ENCODE results near the gene CYP2R1.
A peak's percentile ranks its signal among the peaks of the same experiment; 100 is the strongest.
"Not testable (repeated sequence)": the region's sequence is repeated elsewhere in the genome, so short reads cannot be mapped to it uniquely, and the experiment has no call there.

CYP2R1 gene

DNA sequence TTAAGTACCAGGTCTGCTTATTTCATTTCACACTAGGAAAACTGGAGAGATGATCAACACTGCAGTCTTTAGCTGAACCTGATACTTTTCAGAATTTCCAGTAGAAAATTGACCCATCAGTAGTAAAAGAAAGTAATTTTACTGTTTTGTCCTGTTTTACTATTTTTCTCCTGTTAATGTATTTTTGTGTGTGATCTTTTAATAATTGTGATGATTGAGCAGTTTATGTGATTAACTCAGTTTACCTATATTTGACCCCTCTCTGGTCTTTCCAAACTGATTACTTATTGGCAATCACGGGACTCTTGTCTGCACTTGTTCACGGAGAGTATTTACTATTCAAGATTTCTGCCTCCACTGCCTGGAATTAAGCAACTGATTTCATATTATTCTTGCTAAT lies 546 bp upstream of the CYP2R1 start:
- peak overlapping the region; percentile 50 for H3K4me3 ChIP-seq (ENCODE audit: insufficient read depth, low read depth, low read length)

DNA sequence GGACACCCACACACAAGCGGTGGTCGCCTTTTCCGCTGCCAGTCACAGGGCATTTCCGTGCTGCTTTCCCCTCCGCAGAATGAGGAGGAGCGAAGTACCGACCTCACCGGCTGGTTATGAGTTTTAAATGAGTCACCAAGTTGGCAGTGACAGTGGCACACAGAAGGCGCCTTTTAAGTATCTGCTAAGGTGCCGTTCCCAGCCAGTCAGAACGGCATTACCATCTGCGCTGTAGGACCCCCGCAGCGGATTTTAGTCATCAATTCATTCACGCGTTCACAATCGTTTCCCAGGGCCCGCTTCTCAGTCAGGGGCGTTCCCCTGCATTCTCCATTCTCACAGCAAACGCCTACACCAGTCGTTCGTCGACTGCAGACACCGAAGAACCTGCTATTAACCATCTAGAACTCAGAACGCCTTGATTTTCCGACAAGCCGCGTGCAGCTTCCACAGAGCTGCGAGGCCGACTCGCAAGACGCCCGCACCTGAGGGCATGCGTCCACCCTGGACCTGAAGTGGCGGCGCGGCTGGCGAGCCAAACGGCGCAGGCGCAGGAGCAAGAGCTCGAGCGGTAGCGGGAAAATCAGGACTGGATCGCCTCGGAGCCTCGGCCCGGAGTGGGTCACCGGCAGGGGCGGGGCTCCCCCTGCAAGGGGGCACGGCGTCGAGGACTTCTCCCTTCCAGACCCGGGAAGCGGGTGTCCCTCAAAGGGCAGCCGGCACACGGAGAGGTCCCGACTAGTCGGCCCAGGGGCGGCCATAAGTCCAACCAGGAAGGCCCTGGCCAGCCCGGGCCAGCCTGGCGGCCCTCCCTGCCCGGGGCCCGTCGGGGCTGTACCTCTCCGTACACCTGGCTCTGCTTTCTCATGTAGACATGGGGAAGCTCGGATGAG lies 642 bp downstream of the CYP2R1 start:
- H3K36me3 ChIP-seq (ENCODE audit: control insufficient read depth, insufficient read depth, low read length) = no peaks in the 10 kb centered on the region
- 1 to 2% methylated on average over 67 of the region's 67 CpGs for WGBS, 2 experiments

More for the DNA sequence above, 546 bp upstream of the CYP2R1 start:
- 95 to 100% methylated on average over 2 of the region's 2 CpGs for WGBS, 2 experiments
- Histone ChIP-seq H3K27me3 (ENCODE audit: control insufficient read depth, insufficient read depth, low read length, poor library complexity, severe bottlenecking) (peaks cover 11% of the 10 kb centered on the region), H3K27ac (ENCODE audit: insufficient read depth, low read depth, low read length, poor library complexity, severe bottlenecking) (no peak overlapping the region), H3K9me3 (ENCODE audit: control insufficient read depth, low read length) (no peaks in the 10 kb centered on the region), H3K36me3 (ENCODE audit: control insufficient read depth, insufficient read depth, low read length) (no peaks in the 10 kb centered on the region), H3K4me1 (ENCODE audit: control insufficient read depth, insufficient read depth, low read length) (no peaks in the 10 kb centered on the region)

DNA sequence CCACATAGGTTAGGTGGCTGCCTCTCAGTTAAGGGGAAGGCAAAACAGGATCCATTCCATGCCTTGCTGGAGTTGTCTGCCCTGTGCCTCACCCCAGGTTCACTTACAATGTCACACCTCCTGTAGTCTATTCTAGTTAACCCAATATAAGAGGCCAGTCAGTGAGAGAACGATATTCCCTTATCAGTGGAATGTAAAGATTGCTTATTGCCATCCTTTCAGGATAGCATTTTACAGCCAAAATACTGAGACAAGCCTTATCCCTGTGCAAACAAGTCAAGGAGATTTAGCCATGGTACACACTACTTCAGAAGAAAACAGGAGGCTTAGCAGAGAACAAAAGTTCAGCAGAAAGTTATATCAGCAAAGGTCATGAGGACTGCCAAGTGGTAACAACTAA lies 5.5 kb downstream of the CYP2R1 start:
- 91 to 100% methylated on average over 1 of the region's 1 CpG for WGBS, 2 experiments
- no peaks in the 10 kb centered on the region for H3K9me3 ChIP-seq (ENCODE audit: control insufficient read depth, low read length)
- H3K27me3 ChIP-seq (ENCODE audit: control insufficient read depth, insufficient read depth, low read length, poor library complexity, severe bottlenecking) = no peaks in the 10 kb centered on the region
- H3K4me3 ChIP-seq (ENCODE audit: insufficient read depth, low read depth, low read length) = no peak overlapping the region
- no peaks in the 10 kb centered on the region for H3K36me3 ChIP-seq (ENCODE audit: control insufficient read depth, insufficient read depth, low read length)
- no peaks in the 10 kb centered on the region for H3K4me1 ChIP-seq (ENCODE audit: control insufficient read depth, insufficient read depth, low read length)
- no peak overlapping the region for H3K27ac ChIP-seq (ENCODE audit: insufficient read depth, low read depth, low read length, poor library complexity, severe bottlenecking)

More for the DNA sequence above, 642 bp downstream of the CYP2R1 start:
- H3K27me3 ChIP-seq (ENCODE audit: control insufficient read depth, insufficient read depth, low read length, poor library complexity, severe bottlenecking) = peaks cover 11% of the 10 kb centered on the region
- H3K9me3 ChIP-seq (ENCODE audit: control insufficient read depth, low read length) = no peaks in the 10 kb centered on the region
- no peaks in the 10 kb centered on the region for H3K4me1 ChIP-seq (ENCODE audit: control insufficient read depth, insufficient read depth, low read length)
- no peak overlapping the region for H3K27ac ChIP-seq (ENCODE audit: insufficient read depth, low read depth, low read length, poor library complexity, severe bottlenecking)
- H3K4me3 ChIP-seq (ENCODE audit: insufficient read depth, low read depth, low read length) = peak overlapping the region; percentile 50

DNA sequence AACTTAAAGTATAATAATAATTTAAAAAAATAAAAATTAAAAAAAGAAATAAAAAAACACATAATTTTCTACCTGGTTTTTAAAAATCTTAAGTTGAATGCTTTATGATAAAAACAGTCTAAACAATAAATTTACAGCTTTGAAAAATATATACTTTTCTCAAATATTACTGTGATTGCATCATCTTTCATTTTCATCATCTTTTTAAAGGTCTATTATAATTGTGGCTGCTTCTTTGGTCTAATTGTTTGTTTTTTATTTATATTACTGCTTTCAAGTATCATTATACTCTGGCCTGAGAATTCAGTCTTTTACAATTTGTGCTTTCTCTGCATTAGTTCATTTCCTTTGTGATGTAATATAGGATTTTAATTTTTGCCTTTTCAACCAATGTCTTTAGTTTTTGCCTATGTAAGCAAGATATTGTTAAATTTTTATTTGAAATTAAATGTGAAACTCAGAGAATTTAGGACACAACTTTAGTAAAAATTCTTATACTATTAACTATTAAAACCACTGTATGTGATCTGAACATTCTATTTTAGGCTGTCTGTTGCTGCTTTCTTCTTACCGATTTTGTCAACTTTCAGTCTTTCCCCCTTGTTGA lies 7.3 kb downstream of the CYP2R1 start:
- 94 to 100% methylated on average over 1 of the region's 1 CpG for WGBS, 2 experiments
- Histone ChIP-seq H3K9me3 (ENCODE audit: control insufficient read depth, low read length) (no peaks in the 10 kb centered on the region), H3K27ac (ENCODE audit: insufficient read depth, low read depth, low read length, poor library complexity, severe bottlenecking) (no peak overlapping the region), H3K4me3 (ENCODE audit: insufficient read depth, low read depth, low read length) (no peak overlapping the region), H3K36me3 (ENCODE audit: control insufficient read depth, insufficient read depth, low read length) (no peaks in the 10 kb centered on the region), H3K27me3 (ENCODE audit: control insufficient read depth, insufficient read depth, low read length, poor library complexity, severe bottlenecking) (no peaks in the 10 kb centered on the region), H3K4me1 (ENCODE audit: control insufficient read depth, insufficient read depth, low read length) (no peaks in the 10 kb centered on the region)

DNA sequence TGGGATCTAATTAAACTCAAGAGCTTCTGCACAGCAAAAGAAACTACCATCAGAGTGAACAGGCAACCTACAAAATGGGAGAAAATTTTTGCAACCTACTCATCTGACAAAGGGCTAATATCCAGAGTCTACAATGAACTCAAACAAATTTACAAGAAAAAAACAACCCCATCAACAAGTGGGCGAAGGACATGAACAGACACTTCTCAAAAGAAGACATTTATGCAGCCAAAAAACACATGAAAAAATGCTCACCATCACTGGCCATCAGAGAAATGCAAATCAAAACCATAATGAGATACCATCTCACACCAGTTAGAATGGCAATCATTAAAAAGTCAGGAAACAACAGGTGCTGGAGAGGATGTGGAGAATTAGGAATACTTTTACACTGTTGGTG lies 8.3 kb downstream of the CYP2R1 start:
- H3K36me3 ChIP-seq (ENCODE audit: control insufficient read depth, insufficient read depth, low read length); H3K27ac ChIP-seq (ENCODE audit: insufficient read depth, low read depth, low read length, poor library complexity, severe bottlenecking); H3K4me1 ChIP-seq (ENCODE audit: control insufficient read depth, insufficient read depth, low read length); H3K9me3 ChIP-seq (ENCODE audit: control insufficient read depth, low read length); H3K4me3 ChIP-seq (ENCODE audit: insufficient read depth, low read depth, low read length); H3K27me3 ChIP-seq (ENCODE audit: control insufficient read depth, insufficient read depth, low read length, poor library complexity, severe bottlenecking): not testable (repeated sequence)
- no CpG with 5 or more reads among the region's 1 CpG for WGBS, 2 experiments

DNA sequence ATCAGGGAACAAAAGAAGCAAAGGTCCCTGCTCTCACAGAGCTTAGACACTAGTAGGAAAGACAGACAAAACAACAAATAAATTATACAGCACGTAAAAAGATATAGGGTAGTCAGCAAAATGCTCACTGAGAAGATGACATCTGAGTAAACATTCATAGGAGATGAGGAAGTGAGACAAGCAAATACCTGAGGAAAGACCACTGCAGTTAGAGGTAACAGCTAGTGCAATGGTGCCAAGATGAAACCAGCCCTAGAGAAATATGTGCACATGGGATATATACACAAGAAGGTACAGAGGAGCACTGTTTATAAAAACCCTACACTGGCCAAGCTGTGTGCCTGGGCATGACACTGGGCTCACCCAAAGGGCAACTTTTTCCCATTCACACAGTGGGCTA lies 9.8 kb downstream of the CYP2R1 start:
- 94 to 100% methylated on average over 1 of the region's 1 CpG for WGBS, 2 experiments
- no peaks in the 10 kb centered on the region for H3K9me3 ChIP-seq (ENCODE audit: control insufficient read depth, low read length)

DNA sequence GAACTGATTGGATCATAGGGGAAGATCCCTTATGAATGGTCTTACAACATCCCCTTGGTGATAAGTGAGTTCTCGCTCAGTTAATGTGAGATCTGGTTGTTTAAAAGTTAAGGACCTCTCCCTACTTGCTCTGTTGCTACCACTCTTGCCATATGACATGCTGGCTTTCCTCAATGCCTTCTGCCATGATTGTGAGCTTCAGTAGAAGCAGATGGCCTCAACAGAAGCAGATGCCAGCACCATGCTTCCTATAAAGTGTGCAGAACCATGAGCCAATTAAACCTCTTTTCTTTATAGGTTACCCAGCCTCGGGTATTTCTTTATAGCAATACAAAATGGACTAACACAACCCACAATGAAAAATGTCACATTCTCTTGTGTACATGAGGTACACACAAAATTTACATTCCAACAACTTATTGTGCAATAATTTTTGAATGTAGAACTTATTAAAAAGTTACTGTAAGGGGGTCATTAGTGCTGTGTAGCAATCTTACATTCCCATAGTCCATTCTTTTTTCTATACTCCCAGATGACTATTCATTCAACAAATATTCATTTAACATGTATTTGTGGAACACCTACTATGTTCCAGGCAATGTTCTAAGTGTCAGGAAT lies 10.3 kb downstream of the CYP2R1 start:
- no peak overlapping the region for H3K4me3 ChIP-seq (ENCODE audit: insufficient read depth, low read depth, low read length)
- 94 to 97% methylated on average over 2 of the region's 2 CpGs for WGBS, 2 experiments
- H3K27ac ChIP-seq (ENCODE audit: insufficient read depth, low read depth, low read length, poor library complexity, severe bottlenecking) = no peak overlapping the region
- no peaks in the 10 kb centered on the region for H3K27me3 ChIP-seq (ENCODE audit: control insufficient read depth, insufficient read depth, low read length, poor library complexity, severe bottlenecking)
- H3K36me3 ChIP-seq (ENCODE audit: control insufficient read depth, insufficient read depth, low read length) = no peaks in the 10 kb centered on the region
- H3K9me3 ChIP-seq (ENCODE audit: control insufficient read depth, low read length) = no peaks in the 10 kb centered on the region
- no peaks in the 10 kb centered on the region for H3K4me1 ChIP-seq (ENCODE audit: control insufficient read depth, insufficient read depth, low read length)

More for the DNA sequence above, 9.8 kb downstream of the CYP2R1 start:
- Histone ChIP-seq H3K4me1 (ENCODE audit: control insufficient read depth, insufficient read depth, low read length) (no peaks in the 10 kb centered on the region), H3K4me3 (ENCODE audit: insufficient read depth, low read depth, low read length) (no peak overlapping the region), H3K27me3 (ENCODE audit: control insufficient read depth, insufficient read depth, low read length, poor library complexity, severe bottlenecking) (no peaks in the 10 kb centered on the region), H3K27ac (ENCODE audit: insufficient read depth, low read depth, low read length, poor library complexity, severe bottlenecking) (no peak overlapping the region), H3K36me3 (ENCODE audit: control insufficient read depth, insufficient read depth, low read length) (no peaks in the 10 kb centered on the region)

DNA sequence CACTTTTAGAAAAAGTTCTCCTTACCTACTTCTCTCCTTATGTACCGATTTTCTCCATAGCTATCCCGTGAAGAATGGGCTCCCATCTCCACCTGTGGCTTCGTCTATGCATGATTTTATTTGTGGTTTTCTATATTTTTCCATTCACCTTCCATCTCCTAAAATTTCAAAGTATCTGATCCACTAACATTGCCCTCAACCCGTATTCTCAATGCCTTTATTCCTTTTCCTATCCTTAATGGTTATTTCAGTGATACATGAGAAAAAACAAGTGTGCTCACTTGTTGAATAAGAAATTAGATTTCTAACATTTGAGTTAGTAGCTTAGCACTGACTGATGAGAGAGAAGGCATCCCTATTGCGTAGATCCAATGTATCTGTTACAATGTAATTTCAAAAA lies 16.9 kb downstream of the CYP2R1 start:
- no peak overlapping the region for H3K4me3 ChIP-seq (ENCODE audit: insufficient read depth, low read depth, low read length)
- WGBS, 2 experiments = 94 to 100% methylated on average over 3 to 5 of the region's 5 CpGs
- no peaks in the 10 kb centered on the region for H3K36me3 ChIP-seq (ENCODE audit: control insufficient read depth, insufficient read depth, low read length)
- H3K4me1 ChIP-seq (ENCODE audit: control insufficient read depth, insufficient read depth, low read length) = no peaks in the 10 kb centered on the region
- no peaks in the 10 kb centered on the region for H3K9me3 ChIP-seq (ENCODE audit: control insufficient read depth, low read length)
- H3K27me3 ChIP-seq (ENCODE audit: control insufficient read depth, insufficient read depth, low read length, poor library complexity, severe bottlenecking) = no peaks in the 10 kb centered on the region
- no peak overlapping the region for H3K27ac ChIP-seq (ENCODE audit: insufficient read depth, low read depth, low read length, poor library complexity, severe bottlenecking)

DNA sequence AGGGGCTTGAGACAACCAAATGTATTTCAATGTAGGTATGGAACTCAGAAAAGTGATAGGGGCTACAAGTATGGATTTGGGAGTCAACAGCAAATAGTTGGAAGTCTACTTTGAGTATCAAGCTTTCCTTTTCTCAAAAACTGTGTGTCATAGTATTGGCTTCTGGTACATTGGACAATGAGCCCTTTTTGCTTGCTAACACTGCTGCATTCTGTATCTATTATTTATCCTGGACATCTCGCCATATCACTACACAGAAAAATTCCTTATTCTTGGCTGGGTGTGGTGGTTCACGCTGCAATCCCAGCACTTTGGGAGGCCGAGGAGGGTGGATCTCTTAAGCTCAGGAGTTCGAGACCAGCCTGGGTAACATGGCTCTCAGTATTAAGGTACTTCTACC lies 18.4 kb downstream of the CYP2R1 start:
- H3K36me3 ChIP-seq (ENCODE audit: control insufficient read depth, insufficient read depth, low read length) = peaks cover 4% of the 10 kb centered on the region

DNA sequence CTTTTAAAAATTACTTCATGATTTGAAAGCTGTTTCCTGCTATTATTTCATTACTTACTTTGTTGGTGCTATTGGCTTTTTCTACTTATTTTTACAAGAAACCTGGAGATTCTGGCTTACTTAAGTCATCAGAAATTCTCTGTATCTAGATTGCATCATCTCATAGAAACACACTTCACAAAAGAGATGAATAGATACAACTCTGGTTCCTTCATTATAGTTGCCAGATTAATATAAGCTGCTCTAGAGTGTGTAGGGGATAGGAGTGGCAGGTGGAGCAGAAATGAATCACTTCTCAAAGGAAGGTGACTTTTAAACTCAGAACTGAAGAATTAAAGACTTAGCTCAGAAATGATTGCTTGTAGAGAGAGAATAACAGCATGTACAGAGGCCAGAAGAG lies 20.0 kb downstream of the CYP2R1 start:
- no peak overlapping the region for H3K4me3 ChIP-seq (ENCODE audit: insufficient read depth, low read depth, low read length)
- H3K4me1 ChIP-seq (ENCODE audit: control insufficient read depth, insufficient read depth, low read length) = no peaks in the 10 kb centered on the region
- H3K36me3 ChIP-seq (ENCODE audit: control insufficient read depth, insufficient read depth, low read length) = peaks cover 4% of the 10 kb centered on the region
- H3K9me3 ChIP-seq (ENCODE audit: control insufficient read depth, low read length) = no peaks in the 10 kb centered on the region
- no peak overlapping the region for H3K27ac ChIP-seq (ENCODE audit: insufficient read depth, low read depth, low read length, poor library complexity, severe bottlenecking)
- no peaks in the 10 kb centered on the region for H3K27me3 ChIP-seq (ENCODE audit: control insufficient read depth, insufficient read depth, low read length, poor library complexity, severe bottlenecking)

More for the DNA sequence above, 18.4 kb downstream of the CYP2R1 start:
- no peaks in the 10 kb centered on the region for H3K9me3 ChIP-seq (ENCODE audit: control insufficient read depth, low read length)
- H3K4me3 ChIP-seq (ENCODE audit: insufficient read depth, low read depth, low read length) = no peak overlapping the region
- 88 to 89% methylated on average over 4 of the region's 4 CpGs for WGBS, 2 experiments
- no peaks in the 10 kb centered on the region for H3K27me3 ChIP-seq (ENCODE audit: control insufficient read depth, insufficient read depth, low read length, poor library complexity, severe bottlenecking)
- H3K27ac ChIP-seq (ENCODE audit: insufficient read depth, low read depth, low read length, poor library complexity, severe bottlenecking) = no peak overlapping the region
- no peaks in the 10 kb centered on the region for H3K4me1 ChIP-seq (ENCODE audit: control insufficient read depth, insufficient read depth, low read length)
